DOHH2 (cell line): ENCODE data around the gene SLC16A5.

ENCODE experiments used
- H3F3A ChIP-seq: fragments of 200-600 bp; sonication (generic), shearing (Covaris generic); 2 replicates; pipeline ENCODE4 v1.6.0; 2016; ENCODE audit warnings: antibody characterized with exemption, mild to moderate bottlenecking; ENCODE audit not compliant: control insufficient read depth, insufficient read depth
- H3K27ac ChIP-seq: fragments of 200-600 bp; sonication (generic); 2 replicates; pipeline ENCODE4 v1.5.1; 2014; ENCODE audit warnings: low read depth, mild to moderate bottlenecking, low read length, moderate library complexity
- H3K27me3 ChIP-seq: fragments of 200-600 bp; sonication (generic); 2 replicates; pipeline ENCODE4 v1.6.1; 2014; ENCODE audit warnings: mild to moderate bottlenecking, low read length, mixed read lengths; ENCODE audit not compliant: control insufficient read depth
- H3K36me3 ChIP-seq: fragments of 200-600 bp; sonication (generic); 2 replicates; pipeline ENCODE4 v1.6.1; 2014; ENCODE audit warnings: mild to moderate bottlenecking, low read length, moderate library complexity, mixed read lengths; ENCODE audit not compliant: control insufficient read depth
- H3K4me1 ChIP-seq: fragments of 200-600 bp; sonication (generic); 2 replicates; pipeline ENCODE4 v1.6.1; 2014; ENCODE audit warnings: mild to moderate bottlenecking, low read length, mixed read lengths; ENCODE audit not compliant: control insufficient read depth
- H3K4me2 ChIP-seq: fragments of 200-600 bp; sonication (generic); 2 replicates; pipeline ENCODE4 v1.6.0; 2014; ENCODE audit warnings: mild to moderate bottlenecking, low read length, moderate library complexity
- H3K4me3 ChIP-seq: fragments of 200-600 bp; sonication (generic); 2 replicates; pipeline ENCODE4 v1.5.1; 2014; ENCODE audit warnings: mild to moderate bottlenecking, low read length, mixed read lengths
- H3K79me2 ChIP-seq: fragments of 200-600 bp; sonication (generic); 2 replicates; pipeline ENCODE4 v1.6.1; 2014; ENCODE audit warnings: mild to moderate bottlenecking, low read length, mixed read lengths; ENCODE audit not compliant: control insufficient read depth
- H3K9me2 ChIP-seq: fragments of 200-600 bp; sonication (generic); replicated peaks from 2 replicates; pipeline ENCODE4 v1.6.1; 2014; ENCODE audit warnings: mild to moderate bottlenecking, low read length, mixed read lengths; ENCODE audit not compliant: control insufficient read depth
- H3K9me3 ChIP-seq: fragments of 200-600 bp; sonication (generic); 2 replicates; pipeline ENCODE4 v1.6.1; 2014; ENCODE audit warnings: antibody characterized with exemption, low read length, mixed read lengths; ENCODE audit not compliant: control insufficient read depth, insufficient read depth
- H4K20me1 ChIP-seq: fragments of 200-600 bp; sonication (generic); 2 replicates; pipeline ENCODE4 v1.6.0; 2014; ENCODE audit warnings: low read depth, mild to moderate bottlenecking, antibody characterized with exemption, low read length, moderate library complexity; ENCODE audit not compliant: control insufficient read depth, insufficient read depth
- CTCF ChIP-seq: fragments of 200-600 bp; sonication (generic); IDR thresholded peaks from one replicate; pipeline ENCODE4 v1.5.1; 2014; ENCODE audit warnings: antibody characterized with exemption, mild to moderate bottlenecking, low read depth, low read length; ENCODE audit not compliant: poor library complexity, severe bottlenecking
- EZH2phosphoT487 ChIP-seq: fragments of 200-600 bp; sonication (generic); IDR thresholded peaks from 2 replicates; pipeline ENCODE4 v1.6.1; 2017; ENCODE audit warnings: borderline replicate concordance, mild to moderate bottlenecking, antibody characterized with exemption, low read length, moderate library complexity, mixed read lengths

SLC16A5 gene

GRCh38 chr17:75088465-75089417, 987 bp downstream of the SLC16A5 start:
- H3K79me2 ChIP-seq = no peaks in the 10 kb centered on the region
- H3K36me3 ChIP-seq = no peaks in the 10 kb centered on the region
- no peaks in the 10 kb centered on the region for H3K9me2 ChIP-seq
- no peak for TF ChIP-seq CTCF
- TF ChIP-seq EZH2phosphoT487 = no peak
- H3K4me3 ChIP-seq = no peak overlapping the region
- H4K20me1 ChIP-seq = no peaks in the 10 kb centered on the region
- no peaks in the 10 kb centered on the region for H3K9me3 ChIP-seq
- peaks cover 5% of the 10 kb centered on the region; the same call in 1 of the 2 replicates for H3K4me1 ChIP-seq
- no peak overlapping the region for H3K4me2 ChIP-seq
- H3K27me3 ChIP-seq = peaks cover 29% of the 10 kb centered on the region
- H3F3A ChIP-seq = no peaks in the 10 kb centered on the region
- H3K27ac ChIP-seq = no peak overlapping the region

GRCh38 chr17:75090871-75091854, 3.4 kb downstream of the SLC16A5 start:
- no peaks in the 10 kb centered on the region for H3K36me3 ChIP-seq
- H3K27me3 ChIP-seq = peaks cover 29% of the 10 kb centered on the region
- no peaks in the 10 kb centered on the region for H3K79me2 ChIP-seq
- H3K4me1 ChIP-seq = peaks cover 5% of the 10 kb centered on the region; the same call in 1 of the 2 replicates
- no peaks in the 10 kb centered on the region for H3K9me3 ChIP-seq
- H3K27ac ChIP-seq = no peak overlapping the region
- no peaks in the 10 kb centered on the region for H3F3A ChIP-seq
- no peak overlapping the region for H3K4me3 ChIP-seq
- no peaks in the 10 kb centered on the region for H3K9me2 ChIP-seq
- TF ChIP-seq CTCF (no peak), EZH2phosphoT487 (no peak)
- H4K20me1 ChIP-seq = no peaks in the 10 kb centered on the region
- H3K4me2 ChIP-seq = no peak overlapping the region

GRCh38 chr17:75091855-75092327, 4.1 kb downstream of the SLC16A5 start:
- no peak for TF ChIP-seq CTCF
- TF ChIP-seq EZH2phosphoT487 = no peak
- Histone ChIP-seq H3K27ac (no peak overlapping the region), H3K79me2 (no peaks in the 10 kb centered on the region), H3K36me3 (no peaks in the 10 kb centered on the region), H4K20me1 (no peaks in the 10 kb centered on the region), H3K9me3 (no peaks in the 10 kb centered on the region), H3F3A (no peaks in the 10 kb centered on the region), H3K9me2 (no peaks in the 10 kb centered on the region), H3K4me2 (no peak overlapping the region), H3K4me3 (no peak overlapping the region), H3K27me3 (peaks cover 29% of the 10 kb centered on the region), H3K4me1 (peaks cover 5% of the 10 kb centered on the region; the same call in 1 of the 2 replicates)
